IMR-90 (cell line): ENCODE measurements around the gene TSACC. TPM values are rescaled to one million over a fixed set of nuclear protein-coding genes. Genes with fewer than 3 reads are reported as not detected.

Source experiments
- ATAC-seq: fragments of 200-7000 bp; cut with Tn5 transposase; 2 replicates; pipeline ENCODE4 v1.9.1; 2020; ENCODE audit warnings: low read depth, mild to moderate bottlenecking, moderate library complexity
- BruUV-seq: library from RNA; stranded (reverse); fragments of 400-500 nt; replicated peaks from 2 replicates; lab custom pipeline; 2021; lab: Mats Ljungman, UMichigan
- CTCF ChIA-PET: fragments of 300-600 bp; formaldehyde crosslinking; extraction: SDS; loops from one replicate; lab custom pipeline; 2021; ENCODE audit warnings: antibody characterized with exemption; lab: Yijun Ruan, JAX
- POLR2A ChIA-PET: fragments of 300-600 bp; sonication (Branson Sonifier 250); formaldehyde crosslinking; loops from one replicate; lab custom pipeline; 2022; ENCODE audit warnings: antibody characterized with exemption; ENCODE audit not compliant: unreplicated experiment; lab: Charles Lee
- DNase-seq: peaks from one replicate; pipeline ENCODE4 v3.0.0; 2013
- H2AFZ ChIP-seq: replicated peaks from 2 replicates; pipeline ENCODE3; 2013; ENCODE audit warnings: low read length, mild to moderate bottlenecking; ENCODE audit not compliant: poor library complexity
- H2AK5ac ChIP-seq: 2 replicates; pipeline ENCODE4 v1.6.1; 2013; ENCODE audit warnings: low read depth, low read length, inconsistent platforms
- H2AK9ac ChIP-seq: replicated peaks from 2 replicates; pipeline ENCODE3; 2013; ENCODE audit warnings: mild to moderate bottlenecking, low read depth, low read length, moderate library complexity; ENCODE audit not compliant: poor library complexity
- H2BK120ac ChIP-seq: 2 replicates; pipeline ENCODE4 v1.6.1; 2013; ENCODE audit warnings: low read depth, low read length, inconsistent platforms
- H2BK15ac ChIP-seq: 3 replicates; pipeline ENCODE4 v1.6.1; 2013; ENCODE audit warnings: low read depth, low read length, inconsistent platforms
- H2BK20ac ChIP-seq: 2 replicates; pipeline ENCODE4 v1.6.1; 2013; ENCODE audit warnings: low read depth, mild to moderate bottlenecking, inconsistent platforms, low read length, moderate library complexity
- H2BK5ac ChIP-seq: 2 replicates; pipeline ENCODE4 v1.6.1; 2013; ENCODE audit warnings: mild to moderate bottlenecking, low read depth, low read length, inconsistent platforms; ENCODE audit not compliant: poor library complexity, severe bottlenecking
- H3K14ac ChIP-seq: replicated peaks from 2 replicates; pipeline ENCODE4 v1.6.1; 2013; ENCODE audit warnings: low read depth, low read length, inconsistent platforms
- H3K18ac ChIP-seq: 2 replicates; pipeline ENCODE4 v1.6.1; 2013; ENCODE audit warnings: low read depth, low read length, control low read depth
- H3K23ac ChIP-seq: 2 replicates; pipeline ENCODE4 v1.6.1; 2013; ENCODE audit warnings: low read depth, low read length, inconsistent platforms
- H3K27ac ChIP-seq: 2 replicates; pipeline ENCODE4 v1.5.1; 2013; ENCODE audit warnings: mild to moderate bottlenecking, control low read depth, low read length; ENCODE audit not compliant: insufficient read depth
- H3K27me3 ChIP-seq: 2 replicates; pipeline ENCODE4 v1.6.1; 2013; ENCODE audit warnings: low read length; ENCODE audit not compliant: control insufficient read depth, insufficient read depth
- H3K36me3 ChIP-seq: 2 replicates; pipeline ENCODE4 v1.6.1; 2013; ENCODE audit warnings: low read length, mixed read lengths; ENCODE audit not compliant: control insufficient read depth, insufficient read depth
- H3K4ac ChIP-seq: 2 replicates; pipeline ENCODE4 v1.6.1; 2013; ENCODE audit warnings: low read depth, low read length, inconsistent platforms
- H3K4me1 ChIP-seq: 2 replicates; pipeline ENCODE4 v1.6.1; 2013; ENCODE audit warnings: low read length, mixed read lengths; ENCODE audit not compliant: control insufficient read depth, insufficient read depth
- H3K4me2 ChIP-seq: 2 replicates; pipeline ENCODE4 v1.6.1; 2013; ENCODE audit warnings: low read depth, mild to moderate bottlenecking, control low read depth, low read length, moderate library complexity
- H3K4me3 ChIP-seq: 2 replicates; pipeline ENCODE4 v1.5.1; 2013; ENCODE audit warnings: low read depth, mild to moderate bottlenecking, control low read depth, low read length, moderate library complexity; ENCODE audit not compliant: insufficient read depth
- H3K56ac ChIP-seq: 2 replicates; pipeline ENCODE4 v1.6.1; 2013; ENCODE audit warnings: low read length, inconsistent platforms; ENCODE audit not compliant: insufficient read depth; ENCODE audit errors: extremely low read depth
- H3K79me1 ChIP-seq, 2 experiments: 2 replicates each; pipeline ENCODE4 v1.6.1; 2013; ENCODE audit warnings: low read length in 2 of 2, inconsistent platforms in 1 of 2, low read depth in 1 of 2
- H3K9ac ChIP-seq: 2 replicates; pipeline ENCODE4 v1.6.1; 2013; ENCODE audit warnings: low read depth, low read length, control low read depth
- H3K9me1 ChIP-seq: 2 replicates; pipeline ENCODE4 v1.6.1; 2013; ENCODE audit warnings: low read length, inconsistent platforms; ENCODE audit not compliant: insufficient read depth
- H3K9me3 ChIP-seq: 2 replicates; pipeline ENCODE4 v1.6.1; 2013; ENCODE audit warnings: low read length; ENCODE audit not compliant: control insufficient read depth, insufficient read depth
- H4K20me1 ChIP-seq: 2 replicates; pipeline ENCODE4 v1.6.1; 2013; ENCODE audit warnings: low read length, inconsistent platforms; ENCODE audit not compliant: insufficient read depth
- H4K5ac ChIP-seq: 2 replicates; pipeline ENCODE4 v1.6.1; 2013; ENCODE audit warnings: mild to moderate bottlenecking, low read depth, low read length, control low read depth
- H4K8ac ChIP-seq, 2 experiments: 2 replicates each; pipeline ENCODE4 v1.6.1; 2013; ENCODE audit warnings: low read depth in 2 of 2, low read length in 2 of 2, control low read depth in 1 of 2, inconsistent platforms in 1 of 2
- H4K91ac ChIP-seq: 2 replicates; pipeline ENCODE4 v1.6.1; 2013; ENCODE audit warnings: low read depth, low read length, inconsistent platforms; ENCODE audit not compliant: insufficient read depth
- BHLHE40 ChIP-seq: fragments of 150-350 bp; IDR thresholded peaks from 2 replicates; pipeline ENCODE4 v1.6.1; 2016; ENCODE audit warnings: mild to moderate bottlenecking, low read depth, low read length
- CEBPB ChIP-seq: IDR thresholded peaks from 2 replicates; pipeline ENCODE4 v1.6.1; 2012; ENCODE audit warnings: low read depth, low read length, improper control_type of control experiment
- CHD1 ChIP-seq: IDR thresholded peaks from 2 replicates; pipeline ENCODE4 v1.6.1; 2012; ENCODE audit warnings: low read depth, low read length, improper control_type of control experiment
- CTCF ChIP-seq: conservative IDR thresholded peaks from 2 replicates; pipeline ENCODE4 v1.5.1; 2012; ENCODE audit warnings: mild to moderate bottlenecking, low read depth, low read length, improper control_type of control experiment
- ELK1 ChIP-seq: fragments of 150-350 bp; IDR thresholded peaks from 2 replicates; pipeline ENCODE4 v1.6.1; 2016; ENCODE audit warnings: low read depth, mild to moderate bottlenecking, low read length, moderate library complexity, borderline replicate concordance
- FOS ChIP-seq: fragments of 150-350 bp; IDR thresholded peaks from 2 replicates; pipeline ENCODE4 v1.6.1; 2016; ENCODE audit warnings: low read depth, low read length
- MAFK ChIP-seq: IDR thresholded peaks from 2 replicates; pipeline ENCODE4 v1.6.1; 2012; ENCODE audit warnings: low read depth, low read length, improper control_type of control experiment
- MAZ ChIP-seq: IDR thresholded peaks from 2 replicates; pipeline ENCODE4 v1.6.1; 2012; ENCODE audit warnings: low read depth, mild to moderate bottlenecking, low read length, improper control_type of control experiment, moderate library complexity, borderline replicate concordance
- MXI1 ChIP-seq: IDR thresholded peaks from 2 replicates; pipeline ENCODE4 v1.6.1; 2012; ENCODE audit warnings: low read depth, mild to moderate bottlenecking, low read length, moderate library complexity, borderline replicate concordance
- NFE2L2 ChIP-seq: fragments of 150-350 bp; IDR thresholded peaks from 2 replicates; pipeline ENCODE4 v1.6.1; 2016; ENCODE audit warnings: low read depth, mild to moderate bottlenecking, low read length
- POLR2A ChIP-seq: IDR thresholded peaks from 2 replicates; pipeline ENCODE4 v1.6.1; 2012; ENCODE audit warnings: mild to moderate bottlenecking, low read depth, low read length
- RAD21 ChIP-seq: IDR thresholded peaks from 2 replicates; pipeline ENCODE4 v1.6.1; 2012; ENCODE audit warnings: low read length, improper control_type of control experiment
- RFX5 ChIP-seq: IDR thresholded peaks from 2 replicates; pipeline ENCODE4 v1.8.0; 2012; ENCODE audit warnings: low read depth, mild to moderate bottlenecking, low read length, moderate library complexity
- SMC3 ChIP-seq: fragments of 150-350 bp; IDR thresholded peaks from 2 replicates; pipeline ENCODE4 v1.6.1; 2016; ENCODE audit warnings: low read depth, mild to moderate bottlenecking, antibody characterized with exemption, low read length, moderate library complexity
- USF2 ChIP-seq: fragments of 150-350 bp; IDR thresholded peaks from 2 replicates; pipeline ENCODE4 v1.6.1; 2017; ENCODE audit warnings: mild to moderate bottlenecking, antibody characterized with exemption, low read length, low read depth
- WGBS, 2 experiments: methylation state at CpG; one replicate each; pipeline versions ENCODE4 v1.1.5 to v1.1.7; 2013; ENCODE audit warnings: missing lambda C conversion rate in 2 of 2; ENCODE audit not compliant: insufficient read length in 1 of 2; ENCODE audit errors: extremely low coverage in 2 of 2; 5-methylcytosine and 5-hydroxymethylcytosine counted together
- dilution Hi-C: fragments of 300-500 bp; cut with HindIII; formaldehyde crosslinking; loops from one replicate; pipeline ENCODE4 v1.14.3; 2018; ENCODE audit warnings: low sequenced_read_pairs; ENCODE audit not compliant: unreplicated experiment
- in situ Hi-C: fragments of 300-500 bp; cut with MboI; formaldehyde crosslinking; loops from 3 replicates; pipeline ENCODE4 v1.14.3; 2019; ENCODE audit warnings: low sequenced_read_pairs, inconsistent platforms, mixed read lengths
- intact Hi-C: fragments of 100-400 bp; cut with micrococcal nuclease; formaldehyde crosslinking; loops from 2 replicates; pipeline ENCODE4 v1.10.0; 2022
- polyA plus RNA-seq, 3 experiments: library from polyadenylated mRNA; depleted of rRNA; stranded (reverse); fragments of >200 nt; gene quantifications; 2 replicates each; pipeline ENCODE4 v1.2.3, GENCODE V29; 2012; ENCODE audit warnings: low replicate concordance in 1 of 3
- total RNA-seq: library from RNA; depleted of rRNA; stranded (reverse); fragments of >200 nt; gene quantifications from 2 replicates; pipeline ENCODE4 v1.2.3, GENCODE V29; 2012

TSACC gene
- total and polyA plus RNA-seq, 2 of the 4 experiments (the other 2 are of a cell fraction): 0.75 TPM; not detected in 1

GRCh38 chr1:156367383-156368156, 29.2 kb downstream of the TSACC start:
- Histone ChIP-seq H4K8ac (no peak overlapping the region), H3K9me3 (no peaks in the 10 kb centered on the region), H3K4ac (no peak overlapping the region), H3K9ac (no peak overlapping the region), H2AK5ac (no peak overlapping the region), H2BK5ac (no peak overlapping the region), H3K23ac (no peak overlapping the region), H2AK9ac (no peak overlapping the region), H3K79me1 (no peaks in the 10 kb centered on the region), H2BK20ac (no peak overlapping the region), H2AFZ (no peak overlapping the region), H3K27me3 (peaks cover 69% of the 10 kb centered on the region), H3K9me1 (no peaks in the 10 kb centered on the region; the same call in 1 of the 2 replicates), H3K4me1 (peaks cover 2% of the 10 kb centered on the region; the same call in 1 of the 2 replicates), H4K91ac (no peak overlapping the region), H3K36me3 (no peaks in the 10 kb centered on the region), H2BK15ac (no peak overlapping the region), H3K27ac (no peak overlapping the region), H3K14ac (no peak overlapping the region), H3K56ac (no peak overlapping the region), H3K18ac (no peak overlapping the region), H4K5ac (no peak overlapping the region), H2BK120ac (no peak overlapping the region), H3K4me3 (no peak overlapping the region), H4K20me1 (no peaks in the 10 kb centered on the region), H3K4me2 (no peak overlapping the region)
- intact Hi-C loops: no loop called here
- dilution Hi-C loops: no loop called here
- WGBS, 2 experiments: 74% methylated on average over 3 of the region's 9 CpGs; no CpG with 5 or more reads in 1 of the 2 experiments
- no peak for DNase-seq
- in situ Hi-C loops: no loop called here
- CTCF ChIA-PET: no interaction called here
- POLR2A ChIA-PET: no interaction called here
- no peak for ATAC-seq
- no TSS peak for BruUV-seq
- TF ChIP-seq ELK1 (no peak), RFX5 (no peak), CHD1 (no peak), CEBPB (no peak), POLR2A (no peak), MAFK (no peak), NFE2L2 (no peak), SMC3 (no peak), MXI1 (no peak), MAZ (no peak), BHLHE40 (no peak), USF2 (no peak), FOS (no peak), CTCF (no peak), RAD21 (no peak)
